GM21360 (cell line): ENCODE measurements around the gene TSHZ1.

Experiments
- ATAC-seq: cut with Tn5 transposase; IDR thresholded peaks from one replicate; pipeline ENCODE4 v1.9.1; 2021; ENCODE audit warnings: mild to moderate bottlenecking, moderate library complexity; ENCODE audit not compliant: unreplicated experiment

Gene TSHZ1

DNA sequence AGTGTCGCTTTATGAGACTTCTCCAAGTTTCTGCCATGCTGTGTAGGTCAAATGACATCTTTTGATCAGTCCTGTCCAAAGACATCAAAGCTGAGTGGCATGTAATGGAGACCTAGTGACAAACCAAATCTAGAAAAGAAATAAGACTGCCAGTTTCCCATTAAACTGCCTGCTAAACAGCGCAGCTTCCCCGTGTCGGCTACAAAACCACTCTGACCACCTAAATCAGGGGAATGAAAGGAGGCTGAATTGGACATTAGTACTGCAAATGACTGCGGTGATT, 57.7 kb downstream of the TSHZ1 start:
- no peak for ATAC-seq

GRCh38 chr18:75269124-75269680, 58.6 kb downstream of the TSHZ1 start:
- no peak for ATAC-seq

GRCh38 chr18:75269696-75270095, 59.1 kb downstream of the TSHZ1 start:
- no peak for ATAC-seq

DNA sequence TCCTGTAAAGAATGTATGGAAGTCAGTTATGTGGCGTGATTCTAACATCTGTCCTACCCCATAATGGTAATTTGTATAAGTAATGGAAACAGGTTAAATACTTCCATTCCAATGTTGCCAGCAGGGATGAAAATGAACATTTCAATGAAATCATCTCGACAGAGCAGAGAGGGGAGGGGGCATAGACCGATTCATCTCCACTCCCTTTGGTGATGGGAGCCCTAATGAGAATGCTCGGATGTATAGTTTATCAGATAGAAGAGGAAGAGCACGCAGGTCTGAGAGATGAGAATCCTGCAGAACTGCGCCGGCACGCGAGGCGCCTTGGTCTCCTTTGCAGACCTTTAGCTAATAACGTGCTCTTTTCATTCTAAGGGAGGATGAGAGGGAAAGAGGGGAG, 61.4 kb downstream of the TSHZ1 start:
- no peak for ATAC-seq

DNA sequence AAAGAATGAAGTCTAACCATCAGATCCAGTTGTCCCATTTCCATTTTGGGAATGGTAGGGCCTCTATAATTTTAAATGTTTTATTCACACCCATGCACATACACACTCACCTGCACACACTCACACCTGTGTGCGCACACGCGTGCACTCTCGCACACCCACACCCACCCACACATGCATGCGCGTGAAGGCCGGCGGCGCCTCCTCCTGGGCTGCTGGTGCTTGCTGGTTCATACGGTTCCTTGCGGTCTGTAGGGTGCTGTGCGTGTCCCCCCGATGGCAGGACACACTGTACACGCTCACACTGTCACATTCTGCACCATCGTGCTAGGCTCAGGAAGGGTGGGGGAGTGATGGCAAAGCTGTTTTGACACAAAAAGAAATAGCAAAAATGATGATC, 63.2 kb downstream of the TSHZ1 start:
- ATAC-seq, result no peak

- ATAC-seq, result no peak
These were observed 64.6 kb downstream of the TSHZ1 start for GRCh38 chr18:75275226-75275625.

DNA sequence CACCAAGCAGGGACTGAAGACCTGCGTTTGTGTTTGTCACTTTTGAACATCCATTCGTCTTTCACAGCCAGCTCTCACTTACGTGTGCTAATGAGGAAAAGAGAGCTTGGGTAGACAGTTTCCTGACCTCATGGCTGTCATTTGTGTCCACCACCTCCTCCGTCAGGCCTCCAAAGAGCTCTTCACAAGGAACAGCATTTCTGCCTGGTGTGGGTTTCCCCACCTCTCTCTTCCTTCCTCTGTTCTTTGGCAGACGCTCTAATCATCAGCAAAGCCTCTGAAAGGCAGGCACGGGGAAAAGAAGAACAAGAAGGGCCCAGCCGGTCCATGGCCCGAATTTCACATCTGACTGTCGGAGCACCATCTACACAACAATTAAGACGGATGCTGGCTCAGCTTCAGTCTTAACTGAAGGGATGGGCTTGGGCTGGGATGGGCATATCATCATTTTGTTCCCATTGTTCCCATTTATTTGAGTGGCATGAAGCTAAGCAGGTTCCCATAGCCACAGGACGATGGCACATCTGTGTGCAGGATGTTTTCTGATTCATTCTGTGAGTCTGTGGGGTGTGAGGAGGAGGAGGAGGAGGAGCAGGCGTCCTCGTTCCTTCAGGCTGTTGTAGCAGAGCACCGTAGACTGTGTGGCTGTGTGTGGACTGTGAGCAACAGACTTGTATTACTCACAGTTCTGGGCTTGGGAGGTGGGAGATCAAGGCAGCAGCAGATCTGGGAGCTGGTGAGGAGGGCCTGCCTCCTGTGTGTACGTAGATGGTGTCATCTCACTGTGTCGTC, 66.4 kb downstream of the TSHZ1 start:
- ATAC-seq, result no peak

- ATAC-seq, result no peak
These were observed 67.0 kb downstream of the TSHZ1 start for GRCh38 chr18:75277610-75277928.

DNA sequence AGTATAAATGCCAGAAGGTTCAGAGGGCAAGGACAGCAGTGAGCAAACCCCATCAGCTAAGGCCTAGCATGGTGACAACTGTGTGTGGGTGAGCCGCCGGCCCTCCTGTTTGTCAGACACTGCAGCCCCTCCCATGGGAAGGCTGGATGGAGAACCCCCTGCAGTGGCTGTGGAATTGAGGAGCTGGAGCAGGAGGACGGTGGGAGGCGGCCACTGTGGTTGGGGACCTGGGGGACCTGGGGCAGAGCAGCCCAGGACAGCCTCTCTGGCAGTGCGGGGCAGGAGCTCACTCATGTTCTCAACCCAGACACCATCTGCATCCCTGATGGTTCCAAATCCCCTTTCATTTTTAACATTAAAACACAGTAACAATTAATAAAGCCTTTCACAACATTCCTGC, 68.8 kb downstream of the TSHZ1 start:
- ATAC-seq, result no peak

- ATAC-seq, result no peak
These were observed 70.1 kb downstream of the TSHZ1 start for GRCh38 chr18:75280427-75281280.

DNA sequence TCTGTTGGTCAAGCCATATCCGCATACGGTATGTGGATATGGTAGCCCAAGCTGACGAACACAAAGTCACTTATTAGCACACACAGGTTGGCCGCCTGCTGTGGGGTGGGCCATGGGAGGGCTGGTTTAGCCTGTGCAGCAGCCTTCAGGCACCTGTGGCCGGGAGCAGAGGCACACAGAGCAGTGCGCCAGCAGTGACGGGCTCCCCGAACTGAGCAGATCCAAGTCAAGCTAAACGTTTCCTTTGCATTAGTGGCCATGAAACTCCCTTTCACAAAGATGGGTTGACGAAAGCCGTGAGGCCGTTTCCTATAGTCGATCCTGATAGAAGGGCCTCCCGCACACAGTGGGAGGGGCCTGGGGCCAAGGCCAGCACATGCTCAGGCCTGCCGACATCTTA, 72.1 kb downstream of the TSHZ1 start:
- ATAC-seq, result no peak

DNA sequence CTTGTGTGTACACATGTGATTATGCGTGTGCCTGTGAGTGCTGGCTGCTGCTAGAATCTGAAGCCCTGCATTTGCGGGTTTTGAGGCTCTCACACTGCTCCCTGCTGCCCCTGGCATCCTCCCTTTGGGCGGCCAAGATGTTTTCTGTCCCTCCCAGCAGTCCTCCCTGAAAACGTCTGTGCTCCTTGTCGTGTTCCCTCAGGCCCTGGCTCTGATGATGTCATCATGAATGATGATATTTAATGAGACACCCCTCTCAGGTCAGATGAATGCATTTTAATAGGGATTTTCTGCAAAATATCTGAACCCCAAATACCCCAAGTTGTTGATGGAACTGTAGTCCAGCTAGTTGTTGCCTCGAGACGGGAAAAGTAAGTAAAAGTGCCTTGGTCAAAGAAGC, 73.1 kb downstream of the TSHZ1 start:
- no peak for ATAC-seq

DNA sequence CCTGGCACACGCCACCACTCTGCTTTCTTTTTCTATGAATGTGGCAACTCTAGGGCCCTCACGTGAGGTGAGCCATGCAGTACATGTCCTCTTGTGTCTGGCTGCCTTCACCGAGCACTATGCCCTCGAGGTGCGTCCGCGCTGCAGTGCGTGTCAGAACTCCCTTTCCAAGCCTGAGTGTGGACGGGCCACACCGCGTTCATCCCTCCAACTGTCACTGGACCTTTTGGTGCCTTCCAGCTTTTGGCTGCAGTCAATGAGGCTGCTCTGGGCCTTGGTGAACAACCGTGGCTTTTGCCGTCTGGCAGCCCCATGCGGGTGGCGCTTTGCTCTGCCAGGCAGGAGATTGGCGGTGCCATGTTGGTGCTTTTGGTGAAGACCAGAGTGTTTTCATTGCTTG, 74.0 kb downstream of the TSHZ1 start:
- ATAC-seq, result no peak

- no peak for ATAC-seq
These were observed 75.3 kb downstream of the TSHZ1 start for GRCh38 chr18:75285876-75286275.

- ATAC-seq, result no peak
These were observed 76.4 kb downstream of the TSHZ1 start for GRCh38 chr18:75287006-75287405.

DNA sequence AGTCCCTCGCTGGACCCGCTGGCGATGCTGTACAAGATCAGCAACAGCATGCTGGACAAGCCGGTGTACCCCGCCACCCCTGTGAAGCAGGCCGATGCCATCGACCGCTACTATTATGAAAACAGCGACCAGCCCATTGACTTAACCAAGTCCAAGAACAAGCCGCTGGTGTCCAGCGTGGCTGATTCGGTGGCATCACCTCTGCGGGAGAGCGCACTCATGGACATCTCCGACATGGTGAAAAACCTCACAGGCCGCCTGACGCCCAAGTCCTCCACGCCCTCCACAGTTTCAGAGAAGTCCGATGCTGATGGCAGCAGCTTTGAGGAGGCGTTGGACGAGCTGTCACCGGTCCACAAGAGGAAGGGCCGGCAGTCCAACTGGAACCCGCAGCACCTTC, 77.1 kb downstream of the TSHZ1 start:
- no peak for ATAC-seq

DNA sequence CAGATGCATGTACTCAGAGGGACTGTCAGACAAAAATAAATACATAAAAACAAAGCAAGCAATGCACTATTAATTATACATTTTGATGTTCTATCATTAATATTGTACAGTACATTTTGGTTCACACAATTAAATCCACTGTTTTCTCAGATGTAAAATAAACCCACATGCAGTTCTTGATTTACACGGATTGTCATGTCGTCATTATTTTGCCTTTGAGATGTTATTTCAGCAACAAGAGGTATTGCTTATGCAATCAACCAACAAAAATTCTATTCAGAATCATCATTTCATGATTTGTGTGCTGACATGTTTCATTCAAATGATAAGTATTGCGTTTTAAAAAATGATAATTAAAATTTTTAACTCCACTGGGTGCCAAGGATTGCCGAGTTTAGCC, 79.2 kb downstream of the TSHZ1 start:
- no peak for ATAC-seq

DNA sequence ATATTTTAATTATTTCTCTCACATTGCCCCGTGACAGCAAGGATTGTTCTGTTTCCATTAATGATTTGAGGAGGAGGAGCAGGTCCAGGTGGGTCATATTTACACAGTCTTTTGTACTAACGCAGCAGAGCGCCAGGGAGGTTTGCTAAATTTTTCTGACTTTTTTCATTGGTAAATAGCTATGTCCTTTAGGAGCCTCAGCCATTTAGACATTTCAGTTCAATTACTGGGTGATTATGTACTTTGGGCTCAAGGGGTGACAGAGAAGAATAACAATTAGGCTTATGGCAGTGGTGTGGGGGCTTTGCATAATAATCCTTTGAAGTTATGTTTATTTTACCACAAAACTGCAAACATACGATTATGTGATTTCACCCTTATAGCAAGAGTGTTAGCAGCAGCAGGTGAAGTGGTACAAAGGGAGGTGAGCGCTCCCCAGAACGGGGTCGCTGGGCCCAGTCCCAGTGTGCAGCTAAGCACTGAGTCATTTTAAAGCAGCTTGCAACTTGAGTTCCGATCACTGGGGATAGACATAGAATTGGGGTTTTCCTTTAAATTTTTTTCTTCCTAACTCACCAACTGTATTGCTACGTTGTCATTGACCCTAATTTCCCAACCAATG, 80.3 kb downstream of the TSHZ1 start:
- no peak for ATAC-seq

- no peak for ATAC-seq
These were observed 80.9 kb downstream of the TSHZ1 start for GRCh38 chr18:75291460-75291859.

GRCh38 chr18:75293591-75293990, 83.0 kb downstream of the TSHZ1 start:
- ATAC-seq, result no peak

DNA sequence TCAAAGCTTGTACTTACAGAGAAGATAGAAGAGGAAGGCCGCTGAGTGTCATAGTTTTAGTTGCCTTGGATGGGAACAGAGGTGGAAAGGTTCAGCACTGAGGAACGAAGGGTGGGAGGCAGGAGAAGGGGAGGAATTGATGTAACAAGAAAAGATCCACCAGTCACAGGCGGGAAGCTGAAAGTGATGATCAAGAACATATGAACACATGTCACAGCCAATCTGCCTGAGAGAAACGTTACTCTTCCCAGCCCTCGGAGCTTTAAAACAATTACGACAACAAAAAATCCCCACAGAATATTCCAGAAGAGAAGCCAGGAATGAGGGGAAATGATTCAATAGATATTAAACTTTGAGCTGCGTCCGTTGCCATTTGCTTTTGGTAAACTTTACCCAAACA, 87.1 kb downstream of the TSHZ1 start:
- ATAC-seq, result no peak
